Memory B cell (primary cell): ENCODE results near the gene RHBDL3.
"Not testable (repeated sequence)": the region's sequence is repeated elsewhere in the genome, so short reads cannot be mapped to it uniquely, and the experiment has no call there.

Source experiments
- ATAC-seq: fragments of 150-1000 bp; cut with Tn5 transposase; 2 replicates; pipeline ENCODE4 v1.10.0; 2021; ENCODE audit warnings: low read depth, mild to moderate bottlenecking, moderate library complexity
- DNase-seq, 2 donors: peaks; one replicate each; pipeline ENCODE4 v3.0.0; 2022; ENCODE audit warnings: low spot score in 2 of 2
- H3K27ac Mint-ChIP-seq: one replicate; pipeline ENCODE4 v1.8.0; 2022; ENCODE audit warnings: mild to moderate bottlenecking, moderate library complexity, mixed read lengths
- H3K27me3 Mint-ChIP-seq: one replicate; pipeline ENCODE4 v1.8.0; 2022; ENCODE audit warnings: mixed read lengths
- H3K36me3 Mint-ChIP-seq: one replicate; pipeline ENCODE4 v1.8.0; 2022; ENCODE audit warnings: mild to moderate bottlenecking, mixed read lengths
- H3K4me1 Mint-ChIP-seq: one replicate; pipeline ENCODE4 v1.8.0; 2022; ENCODE audit warnings: mixed read lengths
- H3K4me3 Mint-ChIP-seq: one replicate; pipeline ENCODE4 v1.8.0; 2022; ENCODE audit warnings: mild to moderate bottlenecking, moderate library complexity, mixed read lengths
- H3K9me3 Mint-ChIP-seq: one replicate; pipeline ENCODE4 v1.8.0; 2022; ENCODE audit warnings: mixed read lengths

RHBDL3 gene

GRCh38 chr17:32258383-32259140 is 7.1 kb upstream of the RHBDL3 start:
- no peaks in the 10 kb centered on the region for H3K36me3 Mint-ChIP-seq

GRCh38 chr17:32259586-32259985 is 6.0 kb upstream of the RHBDL3 start:
- no peak for ATAC-seq
- H3K27me3 Mint-ChIP-seq: peaks cover 30% of the 10 kb centered on the region
- peaks cover under 1% of the 10 kb centered on the region for H3K4me1 Mint-ChIP-seq
- no peak overlapping the region for H3K4me3 Mint-ChIP-seq
- H3K36me3 Mint-ChIP-seq: no peaks in the 10 kb centered on the region
- H3K9me3 Mint-ChIP-seq: no peaks in the 10 kb centered on the region
- DNase-seq: no peak
- H3K27ac Mint-ChIP-seq: no peak overlapping the region

More at GRCh38 chr17:32258383-32259140, 7.1 kb upstream of the RHBDL3 start:
- ATAC-seq: no peak
- H3K27me3 Mint-ChIP-seq: peaks cover 24% of the 10 kb centered on the region
- H3K9me3 Mint-ChIP-seq: no peaks in the 10 kb centered on the region
- DNase-seq: no peak
- H3K27ac Mint-ChIP-seq: no peak overlapping the region
- H3K4me1 Mint-ChIP-seq: no peaks in the 10 kb centered on the region
- H3K4me3 Mint-ChIP-seq: no peak overlapping the region

GRCh38 chr17:32261417-32261736 is 4.3 kb upstream of the RHBDL3 start:
- Mint-ChIP-seq H3K27ac (no peak overlapping the region), H3K36me3 (no peaks in the 10 kb centered on the region), H3K9me3 (no peaks in the 10 kb centered on the region), H3K4me1 (peaks cover 6% of the 10 kb centered on the region), H3K4me3 (no peak overlapping the region), H3K27me3 (peaks cover 30% of the 10 kb centered on the region)
- DNase-seq: no peak
- no peak for ATAC-seq

GRCh38 chr17:32261936-32262510 is 3.6 kb upstream of the RHBDL3 start:
- ATAC-seq (no peak), DNase-seq (no peak)
- H3K27ac Mint-ChIP-seq: no peak overlapping the region
- no peaks in the 10 kb centered on the region for H3K9me3 Mint-ChIP-seq
- no peak overlapping the region for H3K4me3 Mint-ChIP-seq
- H3K4me1 Mint-ChIP-seq: peaks cover 8% of the 10 kb centered on the region
- H3K27me3 Mint-ChIP-seq: peaks cover 32% of the 10 kb centered on the region
- no peaks in the 10 kb centered on the region for H3K36me3 Mint-ChIP-seq

- peaks cover 15% of the 10 kb centered on the region for H3K4me1 Mint-ChIP-seq
- not testable (repeated sequence) for DNase-seq, H3K9me3 Mint-ChIP-seq, H3K27ac Mint-ChIP-seq, H3K4me3 Mint-ChIP-seq, ATAC-seq, H3K36me3 Mint-ChIP-seq
- H3K27me3 Mint-ChIP-seq: peaks cover 36% of the 10 kb centered on the region
Measured at GRCh38 chr17:32263515-32263914, 2.1 kb upstream of the RHBDL3 start.

- no peak for DNase-seq
- Mint-ChIP-seq H3K27ac (no peak overlapping the region), H3K27me3 (peaks cover 38% of the 10 kb centered on the region), H3K4me3 (peak overlapping the region; percentile 45), H3K36me3 (no peaks in the 10 kb centered on the region), H3K9me3 (no peaks in the 10 kb centered on the region), H3K4me1 (peaks cover 15% of the 10 kb centered on the region)
- no peak for ATAC-seq
Measured at GRCh38 chr17:32264140-32264799, 1.4 kb upstream of the RHBDL3 start.

GRCh38 chr17:32264823-32265191 is 825 bp upstream of the RHBDL3 start:
- DNase-seq (no peak), ATAC-seq (no peak)
- no peak overlapping the region for H3K27ac Mint-ChIP-seq
- H3K9me3 Mint-ChIP-seq: no peaks in the 10 kb centered on the region
- peaks cover 39% of the 10 kb centered on the region for H3K27me3 Mint-ChIP-seq
- peak overlapping the region; percentile 45 for H3K4me3 Mint-ChIP-seq
- peaks cover 15% of the 10 kb centered on the region for H3K4me1 Mint-ChIP-seq
- H3K36me3 Mint-ChIP-seq: no peaks in the 10 kb centered on the region

GRCh38 chr17:32266051-32266388 is 388 bp downstream of the RHBDL3 start:
- no peaks in the 10 kb centered on the region for H3K9me3 Mint-ChIP-seq
- no peak overlapping the region for H3K27ac Mint-ChIP-seq
- H3K4me3 Mint-ChIP-seq: no peak overlapping the region
- no peaks in the 10 kb centered on the region for H3K36me3 Mint-ChIP-seq
- ATAC-seq (peak; percentile 24), DNase-seq (peak in 1 of 2 donors; percentile 23)
- peaks cover 41% of the 10 kb centered on the region for H3K27me3 Mint-ChIP-seq
- peaks cover 15% of the 10 kb centered on the region for H3K4me1 Mint-ChIP-seq

- Mint-ChIP-seq H3K36me3 (no peaks in the 10 kb centered on the region), H3K27me3 (peaks cover 44% of the 10 kb centered on the region), H3K4me3 (peak overlapping the region; percentile 81), H3K4me1 (peaks cover 15% of the 10 kb centered on the region), H3K27ac (no peak overlapping the region), H3K9me3 (no peaks in the 10 kb centered on the region)
- DNase-seq: peak in 1 of 2 donors; percentile 39
- ATAC-seq: peak; percentile 48
Measured at GRCh38 chr17:32266389-32267301, 1.0 kb downstream of the RHBDL3 start.

- Mint-ChIP-seq H3K4me3 (peak overlapping the region; percentile 74), H3K9me3 (no peaks in the 10 kb centered on the region), H3K4me1 (peaks cover 15% of the 10 kb centered on the region), H3K27ac (no peak overlapping the region), H3K36me3 (no peaks in the 10 kb centered on the region), H3K27me3 (peaks cover 42% of the 10 kb centered on the region)
- DNase-seq (no peak), ATAC-seq (no peak)
Measured at GRCh38 chr17:32267690-32268205, 2.1 kb downstream of the RHBDL3 start.

- Mint-ChIP-seq H3K36me3 (no peaks in the 10 kb centered on the region), H3K4me3 (no peak overlapping the region), H3K27me3 (peaks cover 42% of the 10 kb centered on the region), H3K9me3 (no peaks in the 10 kb centered on the region), H3K27ac (no peak overlapping the region), H3K4me1 (peaks cover 15% of the 10 kb centered on the region)
- ATAC-seq (no peak), DNase-seq (no peak)
Measured at GRCh38 chr17:32268734-32269288, 3.2 kb downstream of the RHBDL3 start.

- peaks cover 15% of the 10 kb centered on the region for H3K4me1 Mint-ChIP-seq
- H3K9me3 Mint-ChIP-seq: no peaks in the 10 kb centered on the region
- ATAC-seq (no peak), DNase-seq (no peak)
- H3K27me3 Mint-ChIP-seq: peaks cover 44% of the 10 kb centered on the region
- H3K4me3 Mint-ChIP-seq: no peak overlapping the region
- no peak overlapping the region for H3K27ac Mint-ChIP-seq
- no peaks in the 10 kb centered on the region for H3K36me3 Mint-ChIP-seq
Measured at GRCh38 chr17:32269377-32269776, 3.7 kb downstream of the RHBDL3 start.

- peaks cover 11% of the 10 kb centered on the region for H3K4me1 Mint-ChIP-seq
- no peak overlapping the region for H3K4me3 Mint-ChIP-seq
- ATAC-seq (no peak), DNase-seq (no peak)
- H3K9me3 Mint-ChIP-seq: no peaks in the 10 kb centered on the region
- H3K36me3 Mint-ChIP-seq: no peaks in the 10 kb centered on the region
- no peak overlapping the region for H3K27ac Mint-ChIP-seq
- peaks cover 39% of the 10 kb centered on the region for H3K27me3 Mint-ChIP-seq
Measured at GRCh38 chr17:32271844-32272243, 6.2 kb downstream of the RHBDL3 start.
